Measurements from ENCODE around the gene BMP4.
"Not testable (repeated sequence)": the region's sequence is repeated elsewhere in the genome, so short reads cannot be mapped to it uniquely, and the experiment has no call there.

Gene BMP4

DNA sequence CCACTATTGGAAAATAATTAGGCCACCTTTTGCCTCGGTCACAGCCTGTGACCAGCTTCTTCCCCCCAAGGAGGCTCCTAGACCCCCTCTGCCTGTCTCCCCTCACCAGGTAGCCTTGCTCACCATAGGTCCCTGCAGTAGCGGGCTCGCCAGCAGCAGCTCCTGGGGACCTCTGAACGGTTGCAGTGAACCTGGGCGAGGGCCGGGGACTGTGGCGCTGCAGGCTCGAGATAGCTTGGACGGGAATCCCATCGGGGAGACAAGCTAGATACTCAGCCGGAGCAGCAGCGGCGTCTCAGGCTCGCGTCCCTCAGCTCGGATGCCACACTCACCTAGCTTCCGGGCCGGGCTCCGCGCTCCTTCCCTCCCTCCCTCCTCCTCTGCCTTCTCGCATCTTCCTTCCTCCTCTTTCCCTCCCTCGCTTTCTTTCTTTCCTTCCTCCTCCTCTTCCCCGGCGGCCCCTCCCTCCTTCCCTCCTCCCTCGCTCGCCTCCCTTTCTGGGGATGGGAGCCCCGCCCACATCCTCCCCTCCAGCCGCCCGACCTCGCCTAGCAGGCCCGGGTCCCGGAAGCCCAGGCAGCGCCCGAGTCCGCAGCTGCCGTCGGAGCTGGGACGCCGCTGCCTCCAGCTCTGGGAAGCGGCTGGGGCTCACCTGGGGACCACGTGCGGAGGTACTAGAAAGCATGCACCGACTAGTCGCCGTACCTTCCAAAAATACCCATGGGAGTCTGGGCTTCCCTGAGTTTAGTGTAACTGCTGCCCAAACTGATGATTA lies at the start of gene BMP4:
BMP4 (minus strand) TSS at position 399 of the 775 bp plus-strand sequence. CDS start 4,603 bp downstream, outside the sequence.
- DNase-seq (ENCODE audit: low read depth in 3 of 3) = no peak

DNA sequence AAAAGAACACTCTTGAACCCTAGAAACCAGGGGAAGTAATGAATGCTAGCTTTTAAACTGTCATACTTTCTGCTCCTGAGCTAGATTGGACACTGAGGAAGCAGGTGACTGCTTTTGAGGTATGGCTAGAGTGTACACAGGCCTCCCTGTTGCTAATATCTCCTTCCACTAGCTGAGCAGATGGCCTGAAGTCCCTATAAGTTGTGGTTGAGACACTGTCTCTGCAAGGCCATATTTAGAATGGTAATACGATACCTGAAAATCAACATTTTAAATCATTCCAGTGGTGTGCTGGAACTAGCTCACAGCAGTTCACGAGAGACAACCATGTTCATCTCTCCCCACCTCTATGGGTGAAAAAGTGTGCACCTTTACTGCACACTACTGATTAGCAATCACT lies 46.4 kb upstream of the BMP4 start:
- DNase-seq (ENCODE audit: low read depth in 3 of 3) = no peak

DNA sequence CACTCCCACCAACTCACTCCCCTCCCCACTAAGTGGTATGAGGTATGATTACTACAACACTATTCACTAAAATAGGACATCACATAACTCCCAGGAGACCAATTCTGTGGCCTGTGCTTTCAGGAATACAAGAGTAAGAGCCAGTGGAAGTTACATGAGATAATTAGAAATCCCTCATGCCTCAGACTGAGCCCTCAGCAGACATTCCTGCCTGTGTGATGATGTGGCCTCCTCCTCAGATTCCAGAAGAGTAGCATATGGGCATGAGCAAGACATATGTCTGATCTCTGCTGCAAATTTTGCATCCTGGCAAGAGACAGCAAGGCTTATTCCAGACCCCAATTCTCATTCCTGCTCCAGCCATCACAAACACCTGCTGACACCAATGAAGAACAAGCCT lies 46.0 kb upstream of the BMP4 start:
- DNase-seq (ENCODE audit: low read depth in 3 of 3) = no peak

DNA sequence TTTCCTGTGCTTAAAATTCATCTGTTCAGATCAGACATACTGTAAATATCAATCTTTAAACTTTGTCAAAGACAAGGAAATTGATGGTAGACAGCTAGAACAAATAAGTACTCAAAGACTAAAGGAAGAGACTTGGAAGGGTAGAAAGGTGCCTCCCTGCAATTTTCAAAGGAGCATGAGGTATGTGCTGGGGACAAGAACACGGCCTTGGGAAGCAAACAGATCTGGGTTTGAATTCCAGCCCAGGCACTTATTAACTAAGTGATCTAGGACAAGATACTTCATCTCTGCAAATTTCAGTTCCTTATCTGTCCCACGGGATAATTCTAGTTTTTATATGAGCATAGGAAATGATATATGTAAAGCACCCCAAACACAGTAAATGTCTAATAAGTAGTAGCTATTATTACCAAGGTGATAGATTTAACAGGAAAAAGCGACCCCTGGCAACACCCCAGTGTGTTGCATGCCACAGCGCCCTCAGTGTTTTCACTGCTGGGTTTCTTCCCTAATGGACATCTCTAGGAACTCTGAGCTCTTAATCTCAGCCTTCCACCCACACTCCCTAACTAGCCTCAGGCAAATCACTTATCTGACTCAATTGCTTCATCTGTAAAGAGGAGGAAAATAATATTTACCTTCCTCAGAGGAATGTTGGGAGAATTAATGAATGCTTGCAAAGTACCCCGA lies 44.7 kb upstream of the BMP4 start:
- DNase-seq (ENCODE audit: low read depth in 3 of 3) = no peak

DNA sequence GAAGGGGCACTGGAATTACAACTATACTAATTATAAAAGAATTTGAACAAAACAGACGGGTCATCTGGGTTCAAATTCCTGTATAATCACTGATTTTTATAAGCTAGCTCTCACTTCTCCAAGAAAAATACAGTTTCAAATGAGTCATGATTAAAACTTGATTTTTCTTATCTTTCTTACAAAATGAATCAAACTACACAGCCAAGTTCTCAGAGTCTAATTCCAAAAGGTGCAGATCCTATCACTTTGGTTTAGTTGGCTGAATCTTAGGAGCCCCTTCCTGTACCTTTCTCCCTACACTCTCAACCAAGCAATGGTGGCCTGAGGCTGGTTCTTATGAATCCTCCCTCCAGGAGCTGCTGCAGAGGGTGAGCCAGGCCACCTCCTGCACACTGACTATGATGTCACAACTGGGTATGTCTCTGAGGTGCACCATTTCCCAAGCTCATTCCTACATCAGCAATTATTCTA lies 43.8 kb upstream of the BMP4 start:
- DNase-seq (ENCODE audit: low read depth in 3 of 3) = no peak

DNA sequence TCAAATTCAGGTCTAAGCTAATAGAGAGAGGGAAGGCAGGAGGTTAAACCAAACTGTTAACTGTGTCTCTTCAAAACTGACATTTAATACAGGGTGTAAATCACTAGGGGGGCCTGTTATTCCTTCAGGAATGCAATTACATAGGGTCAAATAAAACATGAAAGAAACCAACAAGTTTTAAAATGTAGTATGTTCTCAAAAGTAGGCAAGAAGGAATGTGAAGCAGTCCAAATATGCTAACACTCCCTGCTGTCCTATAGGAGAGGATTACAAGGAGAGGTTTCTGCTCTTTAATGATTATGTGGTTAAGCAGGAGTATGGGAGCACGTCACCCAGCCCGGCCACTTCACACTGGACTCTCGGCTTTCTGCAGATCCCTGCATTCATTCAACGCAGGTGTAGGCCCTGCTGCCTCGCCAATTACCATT lies 42.5 kb upstream of the BMP4 start:
- no peak for DNase-seq (ENCODE audit: low read depth in 3 of 3)

DNA sequence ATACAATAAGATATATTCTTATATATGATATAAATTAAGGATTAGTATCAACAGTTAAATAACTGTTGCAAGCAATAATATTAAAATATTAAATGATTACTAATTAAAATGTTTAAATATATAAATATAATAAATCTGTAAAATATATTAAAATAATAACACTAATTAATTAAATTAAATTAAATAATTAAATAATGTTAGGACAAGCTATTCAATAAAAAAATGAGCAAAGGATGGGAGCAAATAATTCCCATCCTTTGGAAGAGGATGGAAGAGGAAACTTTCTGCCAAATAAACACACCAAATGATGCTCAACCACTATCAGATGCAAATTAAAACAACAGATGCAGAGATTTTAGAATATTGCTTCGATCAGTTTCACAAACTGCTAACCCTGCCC lies 39.4 kb upstream of the BMP4 start:
- DNase-seq (ENCODE audit: low read depth in 3 of 3) = no peak

DNA sequence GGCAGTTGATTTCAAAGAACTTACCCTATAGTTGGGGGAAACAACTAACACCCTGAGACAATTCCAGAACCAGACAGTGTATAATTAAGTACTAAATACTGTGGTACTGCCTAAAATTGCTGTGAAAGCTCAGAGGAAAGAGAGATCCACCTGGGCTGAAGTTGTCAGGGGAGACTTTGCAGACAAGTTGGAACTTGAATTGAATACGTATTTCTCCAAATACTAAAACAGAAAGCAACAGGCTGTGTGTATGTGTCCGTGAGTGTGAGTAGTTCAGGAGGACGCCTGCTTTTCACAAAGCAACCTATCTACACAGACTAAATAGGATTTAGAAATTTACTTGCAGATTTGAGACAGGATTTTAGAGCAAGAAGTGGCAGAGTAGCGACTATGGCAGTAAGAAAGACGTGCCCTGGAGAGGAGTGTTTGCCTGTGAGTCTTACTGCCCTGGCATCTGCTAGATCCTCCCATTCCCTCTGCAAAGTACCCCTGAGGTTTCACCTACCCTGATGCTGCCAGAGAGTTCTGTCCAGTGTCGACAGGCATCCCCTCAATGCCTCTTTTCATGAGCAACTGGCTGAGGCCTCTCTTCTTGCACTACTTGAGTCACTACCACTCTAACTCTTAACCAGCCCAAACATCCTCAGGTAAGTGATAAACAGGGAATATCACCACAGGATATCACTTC lies 37.4 kb upstream of the BMP4 start:
- DNase-seq (ENCODE audit: low read depth in 3 of 3) = no peak

DNA sequence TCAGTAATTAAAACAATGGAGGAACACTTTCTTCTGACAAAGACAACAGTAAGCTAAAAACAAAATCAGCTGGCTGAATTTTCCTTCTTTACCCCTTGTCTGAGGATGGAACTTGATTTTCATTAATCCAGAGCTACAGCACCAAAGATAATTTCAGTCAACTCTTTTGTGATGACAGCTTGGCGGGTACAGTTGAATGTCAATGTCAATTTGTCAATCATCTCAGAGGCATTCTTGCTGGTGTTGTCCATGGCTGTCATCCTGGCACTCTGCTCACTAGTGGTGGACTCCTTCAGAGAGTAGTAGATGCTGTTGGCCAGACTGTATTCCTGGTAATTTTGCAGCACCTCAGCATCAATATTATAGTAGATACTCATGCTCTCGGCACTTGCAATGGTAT lies 34.4 kb upstream of the BMP4 start:
- no peak for DNase-seq (ENCODE audit: low read depth in 3 of 3)

DNA sequence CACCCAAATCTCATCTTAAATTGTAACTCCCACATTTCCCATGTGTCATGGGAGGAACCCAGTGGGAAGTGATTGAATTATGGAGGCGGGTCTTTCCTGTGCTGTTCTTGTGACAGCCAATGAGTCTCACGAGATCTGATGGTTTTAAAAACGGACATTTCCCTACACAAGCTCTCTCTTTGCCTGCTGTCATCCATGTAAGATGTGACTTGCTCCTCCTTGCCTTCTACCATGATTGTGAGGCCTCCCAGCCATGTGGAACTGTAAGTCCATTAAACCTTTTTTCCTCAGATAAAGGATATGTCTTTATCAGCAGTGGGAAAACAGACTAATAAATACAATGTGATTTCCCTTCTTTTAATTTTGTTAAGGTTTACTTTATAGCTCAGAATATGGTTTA lies 30.1 kb upstream of the BMP4 start:
- DNase-seq (ENCODE audit: low read depth in 3 of 3) = not testable (repeated sequence)

DNA sequence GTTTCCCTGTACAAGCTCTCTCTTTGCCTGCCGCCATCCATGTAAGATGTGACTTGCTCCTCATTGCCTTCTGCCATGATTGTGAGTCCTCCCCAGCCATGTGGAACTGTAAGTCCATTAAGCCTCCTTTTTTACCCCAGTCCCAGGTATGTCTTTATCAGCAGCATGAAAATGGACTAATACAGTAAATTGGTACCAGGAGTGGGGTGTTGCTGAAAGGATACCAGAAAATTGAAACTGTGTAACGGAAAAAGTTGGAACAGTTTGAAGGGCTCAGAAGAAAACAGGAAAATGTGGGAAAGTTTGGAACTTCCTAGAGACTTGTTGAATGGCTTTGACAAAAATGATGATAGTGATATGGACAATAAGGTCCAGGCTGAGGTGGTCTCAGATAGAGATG lies 28.3 kb upstream of the BMP4 start:
- DNase-seq (ENCODE audit: low read depth in 3 of 3) = not testable (repeated sequence)

DNA sequence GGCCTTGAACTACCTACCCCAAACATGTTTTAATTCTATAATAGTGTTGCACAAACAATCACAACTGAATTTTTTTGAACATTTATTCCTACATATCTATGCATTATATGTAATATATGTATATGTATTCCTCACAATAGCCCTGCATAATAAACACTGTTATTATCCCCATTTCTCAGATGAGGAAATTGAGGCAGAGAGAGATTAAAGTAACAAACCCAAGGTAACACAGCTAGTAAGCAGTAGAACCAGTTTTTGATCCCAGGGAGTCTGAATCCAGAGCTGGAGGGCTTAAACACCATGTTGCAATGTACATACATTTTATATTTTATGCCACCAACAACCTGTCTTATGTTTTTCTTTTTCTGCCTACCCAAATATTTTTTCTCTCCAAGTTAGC lies 26.5 kb upstream of the BMP4 start:
- DNase-seq (ENCODE audit: low read depth in 3 of 3) = no peak

DNA sequence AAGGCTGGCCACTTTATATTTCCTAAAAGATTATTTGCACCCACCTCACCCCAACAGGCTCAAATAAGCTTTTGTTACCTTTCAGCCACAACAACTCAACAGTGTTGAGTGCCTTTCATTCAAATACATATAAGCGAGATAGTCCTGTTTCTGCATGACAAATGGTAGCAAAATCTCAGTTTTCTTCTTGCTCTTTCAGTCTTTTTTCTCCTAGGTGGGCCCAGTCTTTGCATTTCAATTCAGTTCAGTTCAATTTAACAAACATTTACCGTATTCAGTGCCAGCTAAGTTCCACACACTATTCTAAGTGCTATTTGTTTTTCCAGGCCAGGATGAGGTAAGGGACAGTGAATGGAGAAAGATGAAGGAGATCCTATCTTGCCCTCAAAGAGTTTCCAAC lies 25.9 kb upstream of the BMP4 start:
- DNase-seq (ENCODE audit: low read depth in 3 of 3) = no peak

DNA sequence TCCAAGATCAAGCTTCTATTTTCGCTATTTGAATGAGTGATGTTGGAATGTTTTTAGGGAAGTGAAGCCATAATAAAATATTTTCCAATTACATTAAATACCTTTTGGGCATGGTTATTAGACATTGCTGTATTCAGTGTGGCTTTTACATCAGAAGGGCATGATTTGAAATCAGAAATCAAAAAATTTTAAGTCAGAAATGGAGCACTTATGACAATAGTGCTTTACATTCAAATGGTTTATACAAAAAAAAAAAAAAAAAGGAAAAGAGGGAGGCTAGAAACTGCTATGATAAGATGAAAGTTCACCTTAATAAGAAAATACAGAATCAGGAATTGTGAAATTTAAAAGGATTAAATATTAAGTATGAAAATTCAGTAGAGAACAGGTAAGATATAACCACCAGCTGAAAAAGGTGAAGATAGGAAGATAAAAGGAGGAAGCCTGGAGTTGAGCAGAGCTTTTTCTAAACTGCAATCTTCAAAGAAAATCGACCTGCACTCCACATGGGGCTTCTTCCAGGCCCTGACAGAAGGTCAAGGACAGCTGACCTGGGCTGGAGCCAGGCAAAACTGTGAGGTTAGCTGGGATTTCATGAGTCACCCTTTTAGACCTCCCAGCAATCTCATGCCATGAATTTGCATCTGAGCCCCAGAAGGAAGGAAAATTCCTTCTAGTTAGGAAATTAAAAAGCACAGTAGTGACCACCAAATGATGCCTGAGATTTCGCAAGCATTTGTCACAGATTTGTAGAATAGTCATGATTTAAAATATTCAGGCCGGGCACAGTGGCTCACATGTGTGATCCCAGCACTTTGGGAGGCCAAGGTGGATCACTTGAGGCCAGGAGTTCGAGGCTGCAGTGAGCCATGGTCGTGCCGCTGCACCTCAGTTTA lies 23.4 kb upstream of the BMP4 start:
- no peak for DNase-seq (ENCODE audit: low read depth in 3 of 3)

DNA sequence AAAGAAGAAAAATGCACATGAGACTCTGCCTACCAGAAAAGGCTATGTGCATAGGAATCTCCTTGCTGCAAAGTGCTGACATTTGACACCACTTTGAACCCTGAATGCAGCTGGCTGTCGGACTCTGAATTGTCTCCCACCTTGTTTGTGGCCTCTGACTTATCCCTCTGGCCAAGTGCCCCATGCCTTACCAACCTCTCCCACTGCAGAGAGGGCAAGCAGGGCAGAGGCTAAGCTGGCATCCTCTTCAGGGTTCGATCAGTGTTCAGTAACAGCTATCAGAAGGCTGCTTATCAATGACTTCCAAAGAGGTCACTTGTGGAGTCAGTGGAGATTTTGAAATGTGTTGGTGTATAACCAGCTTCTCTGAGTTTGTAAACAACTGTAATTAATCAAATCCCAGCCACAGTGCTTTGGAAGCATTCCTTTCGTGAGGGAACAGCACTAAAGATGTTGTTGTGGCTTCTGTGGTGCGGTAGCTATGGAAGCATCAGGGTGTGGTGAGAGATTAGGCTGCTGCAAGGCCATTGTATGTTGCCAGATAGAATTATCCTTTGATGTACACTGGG lies 22.6 kb upstream of the BMP4 start:
- no peak for DNase-seq (ENCODE audit: low read depth in 3 of 3)

DNA sequence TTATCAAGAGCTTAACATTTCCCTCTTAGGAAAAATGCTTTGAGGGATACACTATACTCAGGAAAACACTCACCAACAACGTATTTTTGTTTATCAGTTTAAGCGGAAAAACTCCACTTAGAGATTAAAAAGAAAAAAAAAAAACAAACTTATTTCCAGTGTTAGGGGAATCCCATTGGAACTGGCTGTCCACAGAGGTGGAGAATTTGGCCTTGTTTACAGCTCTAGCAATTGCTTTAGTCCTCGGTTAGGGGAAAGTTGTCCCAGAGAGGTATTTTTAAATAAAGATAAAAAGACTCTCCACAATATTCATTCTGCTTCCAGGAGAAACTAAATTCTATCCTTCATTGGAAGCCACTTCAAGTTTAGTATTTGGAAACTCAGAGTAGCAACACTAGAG lies 21.6 kb upstream of the BMP4 start:
- DNase-seq (ENCODE audit: low read depth in 3 of 3) = no peak

DNA sequence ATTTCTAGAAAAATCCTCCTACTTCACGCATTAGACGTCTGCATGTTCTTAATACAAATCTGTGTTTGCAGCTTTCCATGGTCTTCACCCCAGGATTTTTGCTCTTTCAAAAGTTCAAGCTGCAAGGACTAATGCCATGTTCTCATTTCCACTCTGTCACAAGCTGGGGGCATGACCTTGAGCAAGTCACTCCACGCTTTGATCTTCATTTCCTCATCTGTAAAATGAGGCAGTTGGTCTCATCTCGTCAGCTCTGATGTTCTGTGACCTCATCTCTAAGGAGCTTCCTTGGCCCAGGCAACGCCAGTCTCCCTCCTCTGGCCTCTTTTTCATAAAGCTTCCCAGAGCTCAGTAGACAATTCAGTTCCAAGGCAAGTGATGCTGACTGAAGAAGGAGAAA lies 18.8 kb upstream of the BMP4 start:
- DNase-seq (ENCODE audit: low read depth in 3 of 3) = no peak

DNA sequence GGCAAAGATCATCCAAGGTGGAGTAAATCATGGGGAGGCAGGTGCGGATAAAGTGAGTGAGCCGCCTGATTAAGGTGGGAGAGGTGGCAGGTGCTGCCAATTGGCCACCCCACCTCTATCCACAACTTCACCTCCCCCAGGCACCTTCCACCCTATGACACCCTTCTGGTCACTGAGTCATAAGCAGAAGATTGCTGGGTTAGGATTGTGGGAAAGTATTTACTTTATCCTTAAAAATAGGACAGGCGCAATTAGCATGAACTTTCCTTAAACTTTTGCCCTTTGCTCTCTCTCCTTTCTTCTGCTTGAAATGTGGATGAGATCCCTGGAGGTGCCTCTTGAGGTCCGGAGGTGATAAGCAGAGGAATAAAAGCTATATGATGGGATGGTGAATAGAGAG lies 14.9 kb upstream of the BMP4 start:
- DNase-seq (ENCODE audit: low read depth in 3 of 3) = no peak

DNA sequence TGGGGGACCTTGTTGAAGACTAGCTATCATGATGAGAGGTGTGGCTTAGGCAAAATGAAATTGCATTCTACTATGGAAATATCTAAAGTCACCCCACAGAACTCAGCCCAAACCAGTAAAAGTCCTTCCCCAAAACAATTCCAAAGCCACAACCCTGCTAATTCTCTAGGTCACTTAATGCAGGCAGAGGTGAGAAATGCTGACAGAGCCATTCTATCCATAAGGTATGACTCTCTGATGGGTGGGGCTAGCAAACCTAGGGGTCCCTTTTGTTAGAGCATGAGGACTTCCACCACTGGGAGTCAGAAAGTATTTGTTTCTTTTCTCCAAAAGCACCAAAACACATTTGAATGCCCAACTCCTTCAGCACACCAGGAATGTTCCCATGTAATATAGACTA lies 12.7 kb upstream of the BMP4 start:
- DNase-seq (ENCODE audit: low read depth in 3 of 3) = no peak

DNA sequence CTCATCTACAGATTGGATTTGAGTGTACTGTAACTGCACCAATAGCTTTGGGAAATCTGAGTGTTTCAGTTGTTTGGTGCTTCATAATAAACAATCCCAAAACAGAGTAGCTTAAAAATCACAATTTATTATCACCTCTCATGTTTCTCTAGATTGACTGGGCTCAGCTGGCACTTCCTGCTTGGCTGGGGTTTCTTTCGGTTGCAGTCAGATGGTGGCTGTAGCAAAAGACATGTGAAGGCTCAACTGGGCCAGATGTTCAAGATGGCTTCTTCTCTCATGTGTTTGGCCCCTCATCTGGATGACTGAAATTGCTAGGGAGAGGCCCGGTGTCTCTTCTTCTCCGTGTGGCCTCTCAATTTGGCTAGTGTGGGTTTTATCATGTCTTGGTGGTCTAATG lies 12.1 kb upstream of the BMP4 start:
- no peak for DNase-seq (ENCODE audit: low read depth in 3 of 3)

DNA sequence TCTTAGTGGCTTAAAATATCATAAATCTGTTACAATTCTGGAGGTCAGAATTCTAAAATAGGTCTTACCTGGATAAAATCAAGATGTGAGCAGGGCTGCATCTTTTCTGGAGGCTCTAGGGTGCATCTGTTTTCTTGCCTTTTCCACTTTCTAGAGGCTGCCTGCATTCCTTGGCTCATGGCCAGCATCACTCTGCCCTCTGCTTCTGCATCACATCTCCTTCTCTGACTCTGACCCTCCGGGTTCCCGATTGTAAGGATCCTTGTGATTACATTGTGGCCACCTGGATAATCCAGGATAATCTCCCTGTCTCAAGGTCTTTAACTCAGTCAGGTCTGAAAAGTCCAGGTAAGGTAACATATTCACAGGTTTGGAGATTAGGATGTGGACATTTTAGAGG lies 11.0 kb upstream of the BMP4 start:
- no peak for DNase-seq (ENCODE audit: low read depth in 3 of 3)

All from stimulated activated CD4-positive, alpha-beta T cell treated with anti-CD3 and anti-CD28 coated beads, TNF-alpha, amount 100 ng/mL, for 48 hours (primary cell).